Activated CD8-positive, alpha-beta memory T cell treated with anti-CD3 and anti-CD28 coated beads, Interleukin-2, amount 10 ng/mL, durations not matched to agents 7 days and 5 days (primary cell): ENCODE results near the gene IFTAP. TPM values are rescaled to one million over a fixed set of nuclear protein-coding genes. Genes with fewer than 3 reads are reported as not detected.

Experiments used
- total RNA-seq, 2 experiments: library from RNA; stranded (reverse); gene quantifications; one replicate each; pipeline ENCODE4 v1.2.3, GENCODE V29; 2021

Gene IFTAP
- total RNA-seq, 2 experiments from 2014 or later = 1.1 to 2.0 TPM

Other genes with a start within 250 kb of the IFTAP start
- 10 to 100 TPM in 1 of 2 experiments, 1 to 10 TPM in 1; 9.1 to 10.9 TPM for gene TRAF6, start 84.2 kb upstream of the IFTAP start, total RNA-seq
- under 1 TPM; 0.32 to 0.40 TPM for gene RAG1, start 26.5 kb upstream of the IFTAP start, total RNA-seq
- not detected for gene RAG2, start 3.7 kb downstream of the IFTAP start, total RNA-seq